Adrenal gland (tissue), 12 donors: ENCODE measurements around the gene MOB3B. TPM values are rescaled to one million over a fixed set of nuclear protein-coding genes. Genes with fewer than 3 reads are reported as not detected.

Experiments
- DNase-seq, 7 donors: peaks; one replicate each; pipeline ENCODE4 v3.0.0-alpha.2; 2019 to 2020
- H3K27ac ChIP-seq, 5 donors: fragments of 200-600 bp; sonication (generic) in 4 of 5; 1 replicate in 3 of 5; 2 replicates in 2 of 5; pipeline versions ENCODE4 v1.5.1 to v1.8.0; 2016 to 2020; ENCODE audit warnings: mild to moderate bottlenecking in 1 of 5
- H3K27me3 ChIP-seq: fragments of 200-600 bp; 2 replicates; pipeline ENCODE4 v1.8.0; 2021
- H3K36me3 ChIP-seq, 2 donors: fragments of 200-600 bp; replicated peaks in 1 of 2; 1 replicate in 1 of 2; 2 replicates in 1 of 2; pipeline versions ENCODE4 v1.5.1 to v1.8.0; 2018 to 2022
- H3K4me1 ChIP-seq, 2 donors: fragments of 200-600 bp; replicated peaks in 1 of 2; 1 replicate in 1 of 2; 2 replicates in 1 of 2; pipeline versions ENCODE4 v1.5.1 to v1.8.0; 2018 to 2021
- H3K4me3 ChIP-seq, 4 donors: fragments of 200-600 bp; sonication (generic) in 3 of 4; one replicate each; pipeline ENCODE4 v1.5.1; 2016 to 2018
- H3K9me3 ChIP-seq, 3 donors: fragments of 200-600 bp; sonication (generic) in 1 of 3; replicated peaks in 1 of 3; 1 replicate in 2 of 3; 2 replicates in 1 of 3; pipeline versions ENCODE4 v1.5.1 to v1.8.0; 2016 to 2021
- CTCF ChIP-seq, 6 experiments: fragments of 450-650 bp in 4 of 6; fragments of 200-600 bp in 2 of 6; sonication (generic) in 1 of 6; IDR thresholded peaks; 1 replicate in 5 of 6; 2 replicates in 1 of 6; pipeline versions ENCODE4 v1.5.1 to v1.8.0; 2016 to 2021; ENCODE audit warnings: antibody characterized with exemption in 6 of 6, mild to moderate bottlenecking in 2 of 6, moderate library complexity in 1 of 6
- POLR2A ChIP-seq, 2 donors: fragments of 450-650 bp; IDR thresholded peaks; one replicate each; pipeline ENCODE4 v1.6.1; 2017; ENCODE audit warnings: antibody characterized with exemption in 2 of 2, mild to moderate bottlenecking in 2 of 2, moderate library complexity in 1 of 2
- WGBS, 4 donors: extraction: QIAGEN DNeasy Blood & Tissue Kit in 2 of 4; methylation state at CpG; one replicate each; pipeline versions ENCODE4 v1.1.5 to v1.1.7; 2013 to 2017; 5-methylcytosine and 5-hydroxymethylcytosine counted together
- intact Hi-C, 2 donors: fragments of 100-400 bp; cut with DNase I; formaldehyde crosslinking; loops; one replicate each; pipeline versions ENCODE4 v1.14.1 to v1.15.0; 2022 to 2023
- polyA plus RNA-seq, 3 donors: library from polyadenylated mRNA; stranded (reverse); fragments of 200-250 nt in 2 of 3; fragments of 350-450 nt in 1 of 3; fragmentation: Illumina TruSeq in 1 of 3; extraction: RNeasy Lipid Tissue Mini Kit (QIAGEN cat#74804) in 1 of 3; gene quantifications; one replicate each; pipeline ENCODE4 v1.2.3, GENCODE V29; 2013 to 2014
- total RNA-seq, 9 donors: library from RNA; depleted of rRNA in 4 of 9; stranded (reverse); fragments of >200 nt in 4 of 9; fragments of 120-200 nt in 1 of 9; fragmentation: NEBNext Ultra II Directional in 1 of 9; extraction: Animal tissue kit (Norgen Biotek cat#: 25700) in 1 of 9; gene quantifications; one replicate each; pipeline versions ENCODE4 v1.1.0 to v1.2.4, GENCODE V29; 2013 to 2023
- donor health status: healthy with polysubstance abuse.
- donor health status: Bipolar disorder and iron deficiency.
- donor health status: DM: yes; HTN: yes; CAD: no.
- donor health status: DM: no; HTN: no; CAD: no.
- donor health status: DM: no; HTN: no; CAD: no.
- donor health status: DM: yes; HTN: yes; CAD: no.

Gene MOB3B
- total and polyA plus RNA-seq, 12 donors, result 1.3 to 9.0 (median 3.4) TPM

GRCh38 chr9:27534658-27535209 is 5.1 kb upstream of the MOB3B start:
- H3K4me1 ChIP-seq, result peaks cover 0 to 10% of the 10 kb centered on the region in 2 donors
- no peak overlapping the region for H3K27ac ChIP-seq
- WGBS, 4 donors, result 71 to 76% (median 72%) methylated on average over 3 of the region's 3 CpGs
- H3K4me3 ChIP-seq, result no peak overlapping the region
- no peaks in the 10 kb centered on the region for H3K9me3 ChIP-seq
- no peaks in the 10 kb centered on the region for H3K27me3 ChIP-seq
- intact Hi-C loops, result loop anchor here in 1 of 2 donors (5.0 kb wide), 1 partner anchor 202 kb away; no protein-coding TSS in a partner anchor
- no peaks in the 10 kb centered on the region for H3K36me3 ChIP-seq
- no peak for TF ChIP-seq CTCF (IDR thresholded peaks at IDR 0.05)
- DNase-seq, result no peak

GRCh38 chr9:27534131-27534530 is 4.5 kb upstream of the MOB3B start:
- no peak overlapping the region for H3K27ac ChIP-seq
- TF ChIP-seq CTCF (IDR thresholded peaks at IDR 0.05) (no peak), POLR2A (IDR thresholded peaks at IDR 0.05) (no peak)
- no peaks in the 10 kb centered on the region for H3K36me3 ChIP-seq
- no peaks in the 10 kb centered on the region for H3K27me3 ChIP-seq
- intact Hi-C loops, result loop anchor here in 1 of 2 donors (5.0 kb wide), 1 partner anchor 202 kb away; no protein-coding TSS in a partner anchor
- H3K4me3 ChIP-seq, result no peak overlapping the region
- DNase-seq, result no peak
- whole genome bisulfite sequencing, 4 donors, result 57 to 69% (median 62%) methylated on average over 4 of the region's 4 CpGs
- H3K9me3 ChIP-seq, result no peaks in the 10 kb centered on the region
- peaks cover 0 to 7% of the 10 kb centered on the region in 2 donors for H3K4me1 ChIP-seq

- Histone ChIP-seq H3K36me3 (no peaks in the 10 kb centered on the region), H3K4me3 (no peak overlapping the region), H3K4me1 (peaks cover 0 to 7% of the 10 kb centered on the region in 2 donors), H3K27ac (no peak overlapping the region), H3K9me3 (no peaks in the 10 kb centered on the region), H3K27me3 (no peaks in the 10 kb centered on the region)
- intact Hi-C loops, result loop anchor here in 1 of 2 donors (5.0 kb wide), 1 partner anchor 201 kb away; no protein-coding TSS in a partner anchor
- WGBS, 4 donors, result 86 to 100% (median 94%) methylated on average over 1 of the region's 1 CpG
- no peak for DNase-seq
- TF ChIP-seq POLR2A (IDR thresholded peaks at IDR 0.05) (no peak), CTCF (IDR thresholded peaks at IDR 0.05) (no peak)
Measured at GRCh38 chr9:27533311-27533710, 3.7 kb upstream of the MOB3B start.

- WGBS, 4 donors, result 57 to 79% (median 67%) methylated on average over 1 of the region's 1 CpG
- Histone ChIP-seq H3K4me1 (peaks cover 0 to 11% of the 10 kb centered on the region in 2 donors), H3K27ac (no peak overlapping the region), H3K27me3 (no peaks in the 10 kb centered on the region), H3K9me3 (no peaks in the 10 kb centered on the region), H3K4me3 (no peak overlapping the region), H3K36me3 (no peaks in the 10 kb centered on the region)
- TF ChIP-seq POLR2A (IDR thresholded peaks at IDR 0.05) (no peak), CTCF (IDR thresholded peaks at IDR 0.05) (no peak)
- no peak for DNase-seq
- intact Hi-C loops, result loop anchor here in 1 of 2 donors (5.0 kb wide), 1 partner anchor 200 kb away; no protein-coding TSS in a partner anchor
Measured at GRCh38 chr9:27532046-27532445, 2.4 kb upstream of the MOB3B start.
